LNCaP clone FGC (cell line): Measurements from ENCODE around the gene ELAC1.

ENCODE experiments used
- DNase-seq: peaks from one replicate; pipeline ENCODE4 v3.0.0-alpha.2; 2011; ENCODE audit warnings: low read depth
- H3K4me3 ChIP-seq: 2 replicates; pipeline ENCODE4 v1.5.1; 2011; ENCODE audit warnings: mild to moderate bottlenecking, low read depth, low read length, control low read depth
- TF ChIP-seq, protein P1 (sequence below): IDR thresholded peaks from 2 replicates; pipeline ENCODE4 v1.5.1; 2012; ENCODE audit warnings: mild to moderate bottlenecking; ENCODE audit not compliant: control insufficient read depth, insufficient read depth; ENCODE audit errors: extremely low read depth

The ELAC1 gene

GRCh38 chr18:50967714-50968661, at the start of gene ELAC1:
Gene ELAC1, plus strand, starts transcription at chr18:50968040. Its CDS starts 6,365 bp downstream, at chr18:50974405.
- TF ChIP-seq, protein P1, sequence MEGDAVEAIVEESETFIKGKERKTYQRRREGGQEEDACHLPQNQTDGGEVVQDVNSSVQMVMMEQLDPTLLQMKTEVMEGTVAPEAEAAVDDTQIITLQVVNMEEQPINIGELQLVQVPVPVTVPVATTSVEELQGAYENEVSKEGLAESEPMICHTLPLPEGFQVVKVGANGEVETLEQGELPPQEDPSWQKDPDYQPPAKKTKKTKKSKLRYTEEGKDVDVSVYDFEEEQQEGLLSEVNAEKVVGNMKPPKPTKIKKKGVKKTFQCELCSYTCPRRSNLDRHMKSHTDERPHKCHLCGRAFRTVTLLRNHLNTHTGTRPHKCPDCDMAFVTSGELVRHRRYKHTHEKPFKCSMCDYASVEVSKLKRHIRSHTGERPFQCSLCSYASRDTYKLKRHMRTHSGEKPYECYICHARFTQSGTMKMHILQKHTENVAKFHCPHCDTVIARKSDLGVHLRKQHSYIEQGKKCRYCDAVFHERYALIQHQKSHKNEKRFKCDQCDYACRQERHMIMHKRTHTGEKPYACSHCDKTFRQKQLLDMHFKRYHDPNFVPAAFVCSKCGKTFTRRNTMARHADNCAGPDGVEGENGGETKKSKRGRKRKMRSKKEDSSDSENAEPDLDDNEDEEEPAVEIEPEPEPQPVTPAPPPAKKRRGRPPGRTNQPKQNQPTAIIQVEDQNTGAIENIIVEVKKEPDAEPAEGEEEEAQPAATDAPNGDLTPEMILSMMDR = peak; percentile 11; the same call in 1 of the 2 replicates
- DNase-seq = no peak
- H3K4me3 ChIP-seq = peak within 1 kb of the TSS; percentile 73

- TF ChIP-seq, protein P1 = no peak
- DNase-seq = no peak
Observed at GRCh38 chr18:50918153-50918552, 49.7 kb upstream of the ELAC1 start.

GRCh38 chr18:50924372-50924771, 43.5 kb upstream of the ELAC1 start:
- no peak overlapping the region for H3K4me3 ChIP-seq
- TF ChIP-seq, protein P1 = no peak
- DNase-seq = no peak

More at GRCh38 chr18:50918153-50918552, 49.7 kb upstream of the ELAC1 start:
- no peak overlapping the region for H3K4me3 ChIP-seq

GRCh38 chr18:50926521-50926920, 41.3 kb upstream of the ELAC1 start:
- H3K4me3 ChIP-seq = no peak overlapping the region
- TF ChIP-seq, protein P1 = no peak
- DNase-seq = no peak

GRCh38 chr18:50928551-50928950, 39.3 kb upstream of the ELAC1 start:
- DNase-seq = no peak
- H3K4me3 ChIP-seq = no peak overlapping the region
- TF ChIP-seq, protein P1 = no peak

DNA sequence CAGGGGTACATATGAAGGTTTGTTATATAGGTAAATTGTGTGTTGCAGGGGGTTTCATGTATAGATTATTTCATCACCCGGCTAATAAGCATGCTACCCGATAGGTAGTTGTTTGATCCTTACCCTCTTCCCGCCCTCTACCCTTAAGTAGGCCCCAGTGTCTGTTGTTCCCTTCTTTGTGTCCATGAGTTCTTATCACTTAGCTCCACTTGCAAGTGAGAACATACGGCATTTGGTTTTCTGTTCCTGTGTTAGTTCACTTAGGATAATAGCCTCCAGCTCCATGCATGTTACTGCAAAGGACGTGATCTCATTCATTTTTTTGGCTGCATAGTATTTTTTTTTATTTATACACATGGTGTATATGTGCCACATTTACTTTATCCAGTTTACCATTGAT, 34.2 kb upstream of the ELAC1 start:
- no peak for DNase-seq
- H3K4me3 ChIP-seq = no peak overlapping the region
- TF ChIP-seq, protein P1 = no peak
